GM23338 (cell line): ENCODE results near the gene EXD3. TPM values are rescaled to one million over a fixed set of nuclear protein-coding genes. Genes with fewer than 3 reads are reported as not detected.

ENCODE experiments used
- ATAC-seq: fragments of 200-7000 bp; cut with Tn5 transposase; 3 replicates; pipeline ENCODE4 v1.9.1; 2020
- DNase-seq: peaks from one replicate; pipeline ENCODE4 v3.0.0-alpha.2; 2015; ENCODE audit warnings: low spot score
- H2AFZ ChIP-seq: fragments of 200-600 bp; sonication (generic); 2 replicates; pipeline ENCODE4 v1.8.0; 2016; ENCODE audit warnings: antibody characterized with exemption, mild to moderate bottlenecking, moderate library complexity
- H3F3A ChIP-seq: fragments of 200-600 bp; sonication (generic); replicated peaks from 2 replicates; pipeline ENCODE4 v1.8.0; 2017; ENCODE audit warnings: antibody characterized with exemption, mixed run types, low read depth
- H3K27ac ChIP-seq: fragments of 200-600 bp; sonication (generic); 2 replicates; pipeline ENCODE4 v1.6.1; 2016; ENCODE audit warnings: low read depth
- H3K27me3 ChIP-seq: fragments of 200-600 bp; sonication (generic); 2 replicates; pipeline ENCODE4 v1.8.0; 2016; ENCODE audit warnings: mild to moderate bottlenecking, mixed run types, moderate library complexity; ENCODE audit not compliant: insufficient read depth
- H3K36me3 ChIP-seq: fragments of 200-600 bp; sonication (generic); 2 replicates; pipeline ENCODE4 v1.8.0; 2016; ENCODE audit warnings: mild to moderate bottlenecking; ENCODE audit not compliant: insufficient read depth
- H3K4me1 ChIP-seq: fragments of 200-600 bp; sonication (generic); 2 replicates; pipeline ENCODE4 v1.8.0; 2016; ENCODE audit warnings: mild to moderate bottlenecking, moderate library complexity; ENCODE audit not compliant: insufficient read depth
- H3K4me2 ChIP-seq: fragments of 200-600 bp; sonication (generic); 2 replicates; pipeline ENCODE4 v1.7.1; 2017; ENCODE audit warnings: mixed run types
- H3K4me3 ChIP-seq: fragments of 200-600 bp; sonication (generic); 2 replicates; pipeline ENCODE4 v1.6.1; 2016; ENCODE audit warnings: mixed run types
- H3K79me2 ChIP-seq: fragments of 200-600 bp; sonication (generic); replicated peaks from 2 replicates; pipeline ENCODE4 v1.8.0; 2017; ENCODE audit warnings: mild to moderate bottlenecking; ENCODE audit not compliant: insufficient read depth
- H3K9me2 ChIP-seq: fragments of 200-600 bp; sonication (generic); 2 replicates; pipeline ENCODE4 v1.8.0; 2017; ENCODE audit not compliant: insufficient read depth
- H4K20me1 ChIP-seq: fragments of 200-600 bp; sonication (generic); replicated peaks from 2 replicates; pipeline ENCODE4 v1.8.0; 2017; ENCODE audit warnings: mild to moderate bottlenecking; ENCODE audit not compliant: insufficient read depth
- H3K27ac Mint-ChIP-seq: 2 replicates; pipeline ENCODE4 v1.8.0; 2020; ENCODE audit warnings: inconsistent platforms, mild to moderate bottlenecking, moderate library complexity, mixed read lengths
- H3K27me3 Mint-ChIP-seq: 3 replicates; pipeline ENCODE4 v1.8.0; 2022; ENCODE audit warnings: low read depth, mild to moderate bottlenecking, moderate library complexity, mixed read lengths, inconsistent platforms; ENCODE audit not compliant: insufficient read depth, poor library complexity
- H3K36me3 Mint-ChIP-seq: 3 replicates; pipeline ENCODE4 v1.8.0; 2021; ENCODE audit warnings: low read depth, mild to moderate bottlenecking, inconsistent platforms, moderate library complexity, mixed read lengths
- H3K4me1 Mint-ChIP-seq: 3 replicates; pipeline ENCODE4 v1.8.0; 2020; ENCODE audit warnings: mild to moderate bottlenecking, inconsistent platforms, mixed read lengths
- H3K4me3 Mint-ChIP-seq: 3 replicates; pipeline ENCODE4 v1.8.0; 2021; ENCODE audit warnings: moderate library complexity, mild to moderate bottlenecking, inconsistent platforms, mixed read lengths
- H3K9me3 Mint-ChIP-seq: 3 replicates; pipeline ENCODE4 v1.8.0; 2020; ENCODE audit warnings: moderate library complexity, mild to moderate bottlenecking, inconsistent platforms, mixed read lengths
- CTCF ChIP-seq, 2 experiments: fragments of 200-600 bp in 1 of 2; sonication (generic) in 1 of 2; conservative IDR thresholded peaks; 2 replicates each; pipeline versions ENCODE4 v1.5.1 to v1.6.1; 2016 to 2017; ENCODE audit warnings: antibody characterized with exemption in 2 of 2, low read depth in 2 of 2, mild to moderate bottlenecking in 2 of 2, moderate library complexity in 1 of 2
- ETS1 ChIP-seq: IDR thresholded peaks from 2 replicates; pipeline ENCODE4 v1.6.1; 2016; ENCODE audit warnings: antibody characterized with exemption
- EZH2 ChIP-seq: fragments of 200-600 bp; sonication (generic); IDR thresholded peaks from one replicate; pipeline ENCODE4 v1.8.0; 2017; ENCODE audit warnings: antibody characterized with exemption, mild to moderate bottlenecking, low read depth; ENCODE audit not compliant: unreplicated experiment
- EZH2phosphoT487 ChIP-seq: fragments of 200-600 bp; sonication (generic); IDR thresholded peaks from one replicate; pipeline ENCODE4 v1.8.1; 2018; ENCODE audit warnings: antibody characterized with exemption; ENCODE audit not compliant: unreplicated experiment
- NANOG ChIP-seq: IDR thresholded peaks from 2 replicates; pipeline ENCODE4 v1.6.1; 2016; ENCODE audit warnings: antibody characterized with exemption, borderline replicate concordance
- POLR2AphosphoS5 ChIP-seq: IDR thresholded peaks from 2 replicates; pipeline ENCODE4 v1.6.1; 2016; ENCODE audit warnings: antibody characterized with exemption, low read depth
- REST ChIP-seq: IDR thresholded peaks from one replicate; pipeline ENCODE4 v1.6.1; 2018; ENCODE audit warnings: antibody characterized with exemption; ENCODE audit not compliant: unreplicated experiment
- STAT1 ChIP-seq: IDR thresholded peaks from one replicate; pipeline ENCODE4 v1.6.1; 2016; ENCODE audit warnings: antibody characterized with exemption; ENCODE audit not compliant: unreplicated experiment
- ZNF462 ChIP-seq: fragments of 250-450 bp; sonication (Bioruptor Pico); IDR thresholded peaks from 2 replicates; pipeline ENCODE4 v1.5.0; 2020; ENCODE audit warnings: mild to moderate bottlenecking, moderate library complexity
- polyA plus RNA-seq: library from polyadenylated mRNA; unstranded; fragments of >200 nt; fragmentation: Nextera tagmentation; extraction: Ambion mirVana; gene quantifications from 2 replicates; pipeline ENCODE4 v1.2.1, GENCODE V29; 2016
- total RNA-seq: library from RNA; depleted of rRNA; stranded (reverse); fragments of >200 nt; shearing (Covaris generic); gene quantifications from 2 replicates; pipeline ENCODE4 v1.2.3, GENCODE V29; 2014

The EXD3 gene
- total and polyA plus RNA-seq, 2 experiments from 2014 or later: 3.6 to 9.7 TPM

GRCh38 chr9:137342482-137342881, 80.5 kb downstream of the EXD3 start:
- Histone ChIP-seq H3F3A (no peaks in the 10 kb centered on the region), H3K36me3 (no peaks in the 10 kb centered on the region; the same call in 1 of the 2 replicates), H3K9me2 (no peaks in the 10 kb centered on the region), H3K27me3 (no peaks in the 10 kb centered on the region), H4K20me1 (no peaks in the 10 kb centered on the region), H3K4me1 (no peaks in the 10 kb centered on the region), H2AFZ (no peak overlapping the region), H3K4me2 (no peak overlapping the region), H3K4me3 (no peak overlapping the region), H3K79me2 (no peaks in the 10 kb centered on the region), H3K27ac (no peak overlapping the region)
- H3K27me3 Mint-ChIP-seq: no peaks in the 10 kb centered on the region
- TF ChIP-seq EZH2: no peak
- no peak for TF ChIP-seq ZNF462 (CRISPR knock-in tag)
- no peak for TF ChIP-seq ETS1
- no peak for TF ChIP-seq POLR2AphosphoS5
- no peak overlapping the region; the same call in 2 of the 3 replicates for H3K4me3 Mint-ChIP-seq
- no peaks in the 10 kb centered on the region for H3K4me1 Mint-ChIP-seq
- DNase-seq: no peak
- peaks cover 83% of the 10 kb centered on the region for H3K9me3 Mint-ChIP-seq
- no peak overlapping the region for H3K27ac Mint-ChIP-seq
- H3K36me3 Mint-ChIP-seq: peaks cover 38% of the 10 kb centered on the region
- no peak for ATAC-seq

- no peak overlapping the region for H3K27ac ChIP-seq
- Mint-ChIP-seq H3K27me3 (no peaks in the 10 kb centered on the region), H3K4me3 (no peak overlapping the region), H3K27ac (no peak overlapping the region), H3K4me1 (no peaks in the 10 kb centered on the region), H3K9me3 (peaks cover 83% of the 10 kb centered on the region), H3K36me3 (peaks cover 28% of the 10 kb centered on the region)
- no peaks in the 10 kb centered on the region for H3K9me2 ChIP-seq
- H3K79me2 ChIP-seq: no peaks in the 10 kb centered on the region
- DNase-seq (no peak), ATAC-seq (no peak)
- no peak overlapping the region for H3K4me2 ChIP-seq
- H3K27me3 ChIP-seq: no peaks in the 10 kb centered on the region
- no peaks in the 10 kb centered on the region for H3F3A ChIP-seq
- no peak overlapping the region for H3K4me3 ChIP-seq
- H3K36me3 ChIP-seq: no peaks in the 10 kb centered on the region; the same call in 1 of the 2 replicates
- no peaks in the 10 kb centered on the region for H4K20me1 ChIP-seq
- H3K4me1 ChIP-seq: no peaks in the 10 kb centered on the region
- H2AFZ ChIP-seq: no peak overlapping the region
- no peak for TF ChIP-seq NANOG
- no peak for TF ChIP-seq CTCF (conservative IDR thresholded peaks at IDR 0.05; ENCODE audit: low read depth in 2 of 2)
- no peak for TF ChIP-seq REST
- TF ChIP-seq EZH2phosphoT487: no peak
- no peak for TF ChIP-seq EZH2
- no peak for TF ChIP-seq STAT1
- TF ChIP-seq POLR2AphosphoS5: no peak
Observed at GRCh38 chr9:137341227-137341626, 81.7 kb downstream of the EXD3 start.
